ENCODE measurements around the gene IGSF23.
"Not testable (repeated sequence)": the region's sequence is repeated elsewhere in the genome, so short reads cannot be mapped to it uniquely, and the experiment has no call there.

Gene IGSF23

GRCh38 chr19:44668985-44669764 is 55.8 kb downstream of the IGSF23 start:
- DNase-seq = no peak

GRCh38 chr19:44670027-44670426 is 56.7 kb downstream of the IGSF23 start:
- DNase-seq = not testable (repeated sequence)

- no peak for DNase-seq
These were observed 58.0 kb downstream of the IGSF23 start, which contains the start of gene CEACAM19 for GRCh38 chr19:44671400-44671799. CEACAM19 (plus strand) TSS chr19:44671482; CDS start chr19:44671932, 450 bp downstream.

GRCh38 chr19:44672226-44672625 is 58.9 kb downstream of the IGSF23 start:
- DNase-seq = no peak

GRCh38 chr19:44673510-44673909 is 60.1 kb downstream of the IGSF23 start:
- DNase-seq = no peak

- DNase-seq = no peak
These were observed 62.2 kb downstream of the IGSF23 start for GRCh38 chr19:44675521-44675920.

GRCh38 chr19:44677019-44677811 is 63.9 kb downstream of the IGSF23 start:
- peak; percentile 32 for DNase-seq

GRCh38 chr19:44680536-44680935 is 67.2 kb downstream of the IGSF23 start:
- DNase-seq = no peak

- DNase-seq = no peak
These were observed 68.8 kb downstream of the IGSF23 start for GRCh38 chr19:44681992-44682790.

- no peak for DNase-seq
These were observed 69.4 kb downstream of the IGSF23 start for GRCh38 chr19:44682807-44683206.

GRCh38 chr19:44683434-44684210 is 70.3 kb downstream of the IGSF23 start:
- no peak for DNase-seq

- DNase-seq = not testable (repeated sequence)
These were observed 71.0 kb downstream of the IGSF23 start for GRCh38 chr19:44684396-44684795.

GRCh38 chr19:44684892-44685863 is 71.8 kb downstream of the IGSF23 start:
- peak; percentile 48 for DNase-seq

- DNase-seq = peak; percentile 26
These were observed 72.5 kb downstream of the IGSF23 start for GRCh38 chr19:44685877-44686276.
